Limb (tissue), 2 donors: ENCODE data around the gene JAZF1.

ENCODE experiments used
- DNase-seq, 2 donors: peaks; one replicate each; pipeline ENCODE4 v3.0.0-alpha.2; 2016; ENCODE audit errors: extremely low spot score in 2 of 2

The JAZF1 gene

GRCh38 chr7:28106321-28106829 is 74.2 kb downstream of the JAZF1 start:
- DNase-seq, result peak in 1 of 2 donors; percentile 36

- DNase-seq, result no peak
These were observed 75.4 kb downstream of the JAZF1 start for GRCh38 chr7:28105234-28105633.

- no peak for DNase-seq
These were observed 75.8 kb downstream of the JAZF1 start for GRCh38 chr7:28104811-28105210.

GRCh38 chr7:28104041-28104541 is 76.5 kb downstream of the JAZF1 start:
- no peak for DNase-seq

- no peak for DNase-seq
These were observed 77.8 kb downstream of the JAZF1 start for GRCh38 chr7:28102797-28103196.

GRCh38 chr7:28096713-28097112 is 83.9 kb downstream of the JAZF1 start:
- DNase-seq, result peak; percentile 65 to 83

GRCh38 chr7:28095231-28095630 is 85.4 kb downstream of the JAZF1 start:
- DNase-seq, result no peak

GRCh38 chr7:28093623-28094232 is 86.9 kb downstream of the JAZF1 start:
- DNase-seq, result peak; percentile 47 to 81

- no peak for DNase-seq
These were observed 89.4 kb downstream of the JAZF1 start for GRCh38 chr7:28091190-28091589.

- DNase-seq, result no peak
These were observed 91.5 kb downstream of the JAZF1 start for GRCh38 chr7:28088901-28089714.

GRCh38 chr7:28088032-28088431 is 92.6 kb downstream of the JAZF1 start:
- DNase-seq, result no peak

GRCh38 chr7:28086198-28086597 is 94.4 kb downstream of the JAZF1 start:
- DNase-seq, result no peak

GRCh38 chr7:28083998-28084985 is 96.3 kb downstream of the JAZF1 start:
- no peak for DNase-seq

- no peak for DNase-seq
These were observed 97.2 kb downstream of the JAZF1 start for GRCh38 chr7:28083164-28083997.

GRCh38 chr7:28082071-28082470 is 98.5 kb downstream of the JAZF1 start:
- DNase-seq, result no peak

- DNase-seq, result no peak
These were observed 99.6 kb downstream of the JAZF1 start for GRCh38 chr7:28081016-28081415.

GRCh38 chr7:28078036-28078901 is 102.3 kb downstream of the JAZF1 start:
- DNase-seq, result peak; percentile 59 to 79

GRCh38 chr7:28077616-28078015 is 103.0 kb downstream of the JAZF1 start:
- DNase-seq, result no peak

- no peak for DNase-seq
These were observed 104.0 kb downstream of the JAZF1 start for GRCh38 chr7:28076423-28077200.
